HG03378 (cell line): ENCODE results near the gene COL4A6.

ENCODE experiments used
- ATAC-seq: cut with Tn5 transposase; IDR thresholded peaks from one replicate; pipeline ENCODE4 v1.9.1; 2021; ENCODE audit warnings: mild to moderate bottlenecking, moderate library complexity; ENCODE audit not compliant: unreplicated experiment

Gene COL4A6

GRCh38 chrX:108219949-108220601 is 218.1 kb downstream of the COL4A6 start:
- ATAC-seq = no peak

- ATAC-seq = no peak
Observed at GRCh38 chrX:108217876-108218275, 220.3 kb downstream of the COL4A6 start.

- ATAC-seq = no peak
Observed at GRCh38 chrX:108216919-108217571, 221.2 kb downstream of the COL4A6 start.

- peak; percentile 42 for ATAC-seq
Observed at GRCh38 chrX:108216405-108216804, 221.8 kb downstream of the COL4A6 start.

GRCh38 chrX:108211301-108211700 is 226.9 kb downstream of the COL4A6 start:
- ATAC-seq = no peak

GRCh38 chrX:108209006-108209554 is 229.1 kb downstream of the COL4A6 start:
- ATAC-seq = no peak

- no peak for ATAC-seq
Observed at GRCh38 chrX:108203540-108203939, 234.7 kb downstream of the COL4A6 start.

GRCh38 chrX:108199691-108200090 is 238.5 kb downstream of the COL4A6 start:
- ATAC-seq = peak; percentile 45

- no peak for ATAC-seq
Observed at GRCh38 chrX:108199041-108199440, 239.2 kb downstream of the COL4A6 start.

GRCh38 chrX:108198420-108198819 is 239.8 kb downstream of the COL4A6 start:
- ATAC-seq = no peak

- ATAC-seq = no peak
Observed at GRCh38 chrX:108186811-108187210, 251.4 kb downstream of the COL4A6 start.

- no peak for ATAC-seq
Observed at GRCh38 chrX:108178143-108178498, 260.1 kb downstream of the COL4A6 start.

- no peak for ATAC-seq
Observed at GRCh38 chrX:108177351-108178142, 260.7 kb downstream of the COL4A6 start.

- no peak for ATAC-seq
Observed at GRCh38 chrX:108173874-108174273, 264.3 kb downstream of the COL4A6 start.

GRCh38 chrX:108171671-108172070 is 266.6 kb downstream of the COL4A6 start:
- ATAC-seq = no peak

- no peak for ATAC-seq
Observed at GRCh38 chrX:108169768-108170167, 268.5 kb downstream of the COL4A6 start.

GRCh38 chrX:108168961-108169740 is 269.1 kb downstream of the COL4A6 start:
- ATAC-seq = no peak

- no peak for ATAC-seq
Observed at GRCh38 chrX:108167211-108167872, 270.9 kb downstream of the COL4A6 start.

GRCh38 chrX:108165383-108166111 is 272.7 kb downstream of the COL4A6 start:
- no peak for ATAC-seq
